GM19238 (cell line): ENCODE measurements around the gene NME7.

ENCODE experiments used
- DNase-seq: peaks from one replicate; pipeline ENCODE4 v3.0.0; 2011; ENCODE audit warnings: low spot score; ENCODE audit not compliant: insufficient read length

The NME7 gene

GRCh38 chr1:169156580-169156979 lies 211.0 kb downstream of the NME7 start:
- DNase-seq = no peak

- no peak for DNase-seq
These were observed 211.9 kb downstream of the NME7 start for GRCh38 chr1:169155675-169156074.

- DNase-seq = no peak
These were observed 216.2 kb downstream of the NME7 start for GRCh38 chr1:169151338-169151837.

- no peak for DNase-seq
These were observed 216.8 kb downstream of the NME7 start for GRCh38 chr1:169150641-169151337.

GRCh38 chr1:169149555-169150286 lies 217.9 kb downstream of the NME7 start:
- DNase-seq = no peak

GRCh38 chr1:169148472-169149252 lies 218.9 kb downstream of the NME7 start:
- DNase-seq = no peak

- no peak for DNase-seq
These were observed 220.9 kb downstream of the NME7 start for GRCh38 chr1:169146576-169147214.

GRCh38 chr1:169144941-169145626 lies 222.5 kb downstream of the NME7 start:
- no peak for DNase-seq

- no peak for DNase-seq
These were observed 223.6 kb downstream of the NME7 start for GRCh38 chr1:169143984-169144383.

- DNase-seq = no peak
These were observed 224.3 kb downstream of the NME7 start for GRCh38 chr1:169143346-169143745.

- DNase-seq = no peak
These were observed 225.5 kb downstream of the NME7 start for GRCh38 chr1:169142129-169142528.

GRCh38 chr1:169141356-169141755 lies 226.2 kb downstream of the NME7 start:
- no peak for DNase-seq

GRCh38 chr1:169138866-169139670 lies 228.5 kb downstream of the NME7 start:
- DNase-seq = peak; percentile 22

GRCh38 chr1:169137357-169137756 lies 230.2 kb downstream of the NME7 start:
- no peak for DNase-seq

- no peak for DNase-seq
These were observed 233.6 kb downstream of the NME7 start for GRCh38 chr1:169133801-169134502.

- no peak for DNase-seq
These were observed 234.4 kb downstream of the NME7 start for GRCh38 chr1:169133228-169133576.

GRCh38 chr1:169132512-169133227 lies 234.9 kb downstream of the NME7 start:
- no peak for DNase-seq

- no peak for DNase-seq
These were observed 236.9 kb downstream of the NME7 start for GRCh38 chr1:169130683-169131082.
